GM18870 (cell line): ENCODE data around the gene PLA2G4B.

Source experiments
- ATAC-seq: cut with Tn5 transposase; IDR thresholded peaks from one replicate; pipeline ENCODE4 v1.9.1; 2021; ENCODE audit warnings: moderate library complexity; ENCODE audit not compliant: unreplicated experiment

PLA2G4B gene

DNA sequence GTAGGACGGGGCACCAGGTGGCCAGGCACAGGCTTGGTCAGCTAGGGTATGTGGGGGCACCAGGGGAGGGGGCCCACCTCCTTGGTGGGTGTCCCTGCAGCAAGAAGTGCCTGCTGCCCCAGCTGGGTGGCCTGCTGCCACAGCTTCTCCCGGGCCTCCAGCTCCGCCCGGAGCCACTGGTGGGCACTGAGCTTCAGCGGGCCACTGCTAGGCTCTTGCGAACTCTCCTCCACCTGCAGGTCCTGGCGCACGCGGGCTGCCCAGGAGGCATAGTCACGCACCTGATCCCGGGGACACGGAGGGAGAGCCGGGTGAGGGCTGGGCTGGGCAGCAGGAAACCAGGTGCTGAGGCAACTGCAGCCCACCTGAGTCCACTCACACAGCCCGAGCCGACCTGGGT is 29.7 kb downstream of the PLA2G4B start:
- no peak for ATAC-seq

- no peak for ATAC-seq
Observed at GRCh38 chr15:41869770-41870688, 31.4 kb downstream of the PLA2G4B start.

- ATAC-seq: no peak
Observed at GRCh38 chr15:41870689-41871081, 32.0 kb downstream of the PLA2G4B start.

GRCh38 chr15:41871175-41871905 is 32.7 kb downstream of the PLA2G4B start:
- ATAC-seq: no peak

DNA sequence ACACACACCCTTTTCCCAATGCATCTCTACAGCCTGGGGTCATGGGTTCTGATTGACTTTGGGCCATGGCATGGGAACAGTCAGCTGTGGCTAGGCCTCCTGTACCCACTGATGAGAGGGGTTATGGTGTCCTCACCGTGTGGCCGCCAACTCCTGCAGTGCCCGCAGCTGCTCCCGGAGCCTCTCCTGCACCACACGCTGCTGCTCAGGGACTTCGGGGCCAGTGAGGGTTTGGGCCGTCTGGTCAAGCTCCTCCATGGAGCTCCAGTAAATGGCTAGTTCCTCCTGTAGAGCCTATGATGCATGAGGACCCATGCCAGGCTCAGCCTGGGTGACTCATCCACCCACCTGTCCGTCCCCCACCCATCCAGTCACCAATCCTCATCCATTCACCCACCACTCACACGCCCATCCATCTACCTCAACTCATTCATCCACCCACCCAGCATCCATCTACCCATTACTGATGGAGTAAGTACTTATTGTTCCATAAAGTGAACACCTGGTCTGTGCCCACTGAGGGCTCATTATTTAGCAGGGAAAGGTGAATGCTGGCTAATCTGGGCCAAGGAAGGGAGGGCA is 33.6 kb downstream of the PLA2G4B start:
- no peak for ATAC-seq

- ATAC-seq: no peak
Observed at GRCh38 chr15:41873711-41874110, 35.1 kb downstream of the PLA2G4B start.

DNA sequence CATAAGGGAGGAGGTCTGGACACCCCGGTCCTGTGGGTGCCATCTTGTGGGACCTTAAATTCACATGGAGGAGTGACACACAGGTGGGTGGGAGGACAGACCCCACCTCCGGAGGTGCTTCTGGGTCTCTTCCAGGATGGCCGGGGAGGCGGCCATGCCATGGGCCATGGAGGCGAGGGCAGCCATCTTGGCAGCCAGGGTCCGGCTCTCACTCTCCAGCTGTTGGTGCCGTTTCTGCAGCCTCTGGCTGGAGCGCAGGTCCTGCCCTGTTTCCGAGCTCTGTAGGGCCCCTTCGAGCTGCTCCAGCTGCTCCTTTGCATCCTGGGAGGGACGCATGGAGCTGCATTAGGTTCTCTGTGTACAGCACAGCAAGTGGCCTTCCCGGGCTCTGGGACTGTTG is 36.1 kb downstream of the PLA2G4B start:
- ATAC-seq: no peak

DNA sequence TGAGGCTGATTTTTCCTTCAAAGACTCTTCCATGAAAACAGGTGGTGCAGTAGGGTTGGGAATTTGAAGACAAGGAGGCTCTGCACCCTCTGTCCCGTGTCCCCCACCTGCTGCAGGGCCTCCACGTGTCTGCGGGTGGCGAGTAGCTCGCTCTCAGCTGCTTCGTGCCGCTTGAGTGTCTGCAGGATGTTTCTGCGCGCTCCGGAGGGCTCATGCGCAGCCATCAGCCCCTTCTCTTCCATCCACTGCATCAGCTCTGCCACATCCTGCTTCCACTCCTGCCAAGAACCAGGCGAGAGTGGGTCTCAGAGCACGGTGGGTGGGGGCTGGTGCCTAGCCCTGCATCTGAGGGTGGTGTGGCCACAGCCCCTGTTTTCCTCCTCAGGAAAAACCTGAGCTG is 37.4 kb downstream of the PLA2G4B start:
- no peak for ATAC-seq

- ATAC-seq: no peak
Observed at GRCh38 chr15:41876689-41877088, 38.0 kb downstream of the PLA2G4B start.

- ATAC-seq: no peak
Observed at GRCh38 chr15:41877631-41878354, 39.1 kb downstream of the PLA2G4B start.

GRCh38 chr15:41878355-41878699 is 39.7 kb downstream of the PLA2G4B start:
- ATAC-seq: no peak

DNA sequence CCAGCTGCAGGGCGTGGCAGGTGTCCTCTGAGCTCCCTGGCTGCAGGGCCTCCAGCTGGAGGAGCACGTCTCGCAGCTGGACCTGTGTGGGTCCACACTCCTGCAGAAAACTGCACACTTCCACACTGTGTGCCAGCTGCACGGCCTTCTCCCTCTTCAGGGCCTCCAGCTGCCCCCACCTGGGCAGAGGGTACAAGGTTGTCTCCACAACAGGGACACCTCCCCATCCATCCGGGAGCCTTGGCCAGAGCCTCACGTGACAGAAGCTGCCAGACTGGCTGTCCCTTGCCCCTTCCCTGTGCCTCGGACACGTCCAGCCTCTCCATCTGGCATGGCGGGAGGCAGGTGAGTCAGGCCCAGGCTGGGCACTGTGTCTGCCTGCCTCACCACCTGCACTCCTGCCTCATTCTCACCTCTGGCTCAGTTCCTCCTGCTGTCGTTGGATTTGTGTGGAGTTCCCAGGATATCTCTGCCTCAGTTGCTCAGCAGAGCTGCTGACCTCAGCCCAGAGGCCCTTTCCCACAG is 40.7 kb downstream of the PLA2G4B start:
- no peak for ATAC-seq

- no peak for ATAC-seq
Observed at GRCh38 chr15:41880156-41880877, 41.7 kb downstream of the PLA2G4B start.

DNA sequence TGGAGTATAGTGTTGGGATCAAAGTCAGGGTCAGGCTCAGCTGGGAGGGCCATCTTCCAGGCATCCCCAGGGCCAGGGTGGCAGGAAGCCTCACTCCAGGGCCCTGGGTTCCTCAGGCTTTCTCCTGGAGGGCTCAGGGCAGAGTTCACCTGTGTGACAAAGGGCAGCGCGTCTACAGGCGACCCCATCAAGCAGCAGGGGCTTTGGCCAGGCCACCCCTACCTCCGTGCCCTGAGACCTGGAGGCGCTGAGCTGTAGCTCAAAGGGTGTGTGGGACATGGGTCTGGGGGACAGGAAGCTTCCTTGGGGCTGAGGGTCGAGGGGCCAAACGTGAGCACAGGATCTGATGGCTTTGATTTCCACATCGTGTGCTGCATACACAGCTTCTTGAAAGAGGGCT is 42.4 kb downstream of the PLA2G4B start:
- ATAC-seq: no peak

DNA sequence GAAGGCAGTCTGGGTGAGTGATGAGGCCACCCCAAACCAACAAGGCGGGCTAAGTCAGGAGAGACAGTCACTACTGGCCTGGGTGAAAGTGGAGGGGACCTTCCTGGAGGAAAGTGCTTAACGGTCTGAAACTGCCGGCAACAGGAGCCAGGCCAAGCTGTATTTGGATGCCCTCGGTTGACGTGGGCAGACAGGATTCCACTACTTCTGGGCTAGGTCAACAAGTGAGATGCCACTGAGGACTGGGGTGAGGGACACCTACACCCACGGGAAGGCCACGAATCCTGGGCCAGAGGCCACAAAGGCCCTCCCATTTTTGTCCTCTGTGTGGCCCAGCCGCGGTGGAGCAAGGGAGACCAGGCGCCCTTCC is 42.9 kb downstream of the PLA2G4B start:
- no peak for ATAC-seq

DNA sequence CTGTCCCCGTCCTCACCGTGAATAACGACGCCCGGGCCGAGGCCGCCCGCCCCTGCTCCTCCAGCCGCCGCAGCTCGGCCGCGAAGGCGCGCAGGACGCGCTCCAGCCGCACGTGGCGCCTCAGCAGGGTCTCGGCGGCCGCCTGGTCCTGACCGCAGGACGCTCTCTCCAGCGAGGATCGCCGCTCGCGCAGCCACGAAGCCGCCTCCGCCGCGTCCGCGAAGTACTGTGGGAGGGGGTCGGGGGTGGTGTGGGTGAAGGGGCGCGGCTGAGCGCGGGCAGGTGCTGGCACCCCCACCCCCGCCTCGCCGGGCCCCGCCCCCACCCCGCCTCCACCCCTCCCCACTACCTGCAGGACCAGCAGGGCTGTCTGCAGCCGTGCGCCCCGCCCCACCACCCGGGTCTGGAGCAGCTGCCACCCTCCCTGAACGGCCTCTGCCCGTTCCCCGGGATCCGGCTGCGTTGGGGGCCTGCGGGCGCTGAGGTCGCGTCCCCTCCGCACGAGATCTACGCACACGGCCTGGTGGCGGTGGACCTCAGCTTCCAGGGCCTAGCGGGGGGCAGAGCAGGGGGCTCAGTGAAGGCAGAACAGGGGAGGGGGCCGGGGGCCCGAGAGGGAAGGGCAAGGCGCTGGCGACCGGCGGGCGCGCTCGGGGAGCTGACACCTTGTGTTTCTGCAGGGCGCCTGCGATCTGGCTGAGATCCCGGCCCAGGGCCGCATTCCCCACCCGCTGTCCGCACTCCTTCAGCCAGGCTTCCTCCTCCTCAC is 43.5 kb downstream of the PLA2G4B start:
- no peak for ATAC-seq

DNA sequence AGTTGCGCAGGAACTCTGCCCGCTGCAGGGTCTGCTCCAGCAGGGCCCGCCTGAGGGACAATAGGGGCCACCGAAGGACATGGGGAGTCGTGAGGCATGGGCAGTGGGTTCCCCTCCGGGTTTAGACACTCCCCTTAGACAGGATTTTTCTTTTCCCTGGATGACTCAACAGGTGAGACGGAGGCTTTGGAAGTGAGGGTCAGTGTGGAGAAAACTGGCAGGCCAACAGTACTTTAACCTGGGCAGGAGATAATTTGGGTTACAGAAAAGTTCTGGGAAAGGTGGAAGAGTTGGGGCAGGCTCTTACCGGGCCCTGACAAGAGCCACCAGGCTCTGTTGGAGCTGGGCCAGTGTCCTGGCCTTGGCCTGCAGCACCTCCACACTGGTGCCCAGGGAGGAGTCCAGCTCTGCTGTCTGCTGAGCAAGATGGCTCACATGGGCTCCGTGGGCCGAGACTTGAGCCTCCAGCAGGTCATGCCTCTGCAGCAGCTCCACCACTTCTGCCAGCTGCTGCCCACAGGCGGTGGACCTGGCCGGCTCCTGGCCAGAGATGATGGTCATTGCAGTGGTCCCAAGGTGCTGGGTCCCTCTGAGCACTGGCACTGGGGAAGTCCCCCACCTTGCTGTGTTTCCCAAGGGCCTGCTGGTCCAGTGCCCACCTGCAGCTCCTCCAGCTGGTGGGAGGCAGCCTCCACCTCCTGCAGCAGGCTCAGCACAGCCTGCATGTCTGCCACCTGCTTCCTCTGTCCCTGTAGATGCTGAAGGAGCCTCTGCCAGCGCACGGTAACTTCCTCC is 44.2 kb downstream of the PLA2G4B start:
- no peak for ATAC-seq

DNA sequence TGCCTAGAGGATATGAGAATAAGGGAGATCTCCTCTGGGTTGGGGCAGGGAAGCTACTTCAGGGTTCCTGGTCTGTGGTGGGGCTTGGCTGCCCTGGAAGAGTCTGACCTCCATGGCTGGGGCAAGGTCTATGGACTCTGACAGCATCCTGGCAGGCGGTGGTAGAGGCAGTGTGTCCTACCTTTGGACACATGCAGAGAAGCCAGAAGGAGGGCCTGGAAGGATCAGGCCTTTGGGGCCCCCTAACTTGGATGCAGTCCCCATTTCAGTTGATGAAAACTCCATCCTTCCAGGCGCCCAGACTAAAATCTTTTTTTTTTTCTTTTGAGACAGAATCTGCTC is 44.8 kb downstream of the PLA2G4B start:
- ATAC-seq: no peak

- ATAC-seq: no peak
Observed at GRCh38 chr15:41884458-41884857, 45.8 kb downstream of the PLA2G4B start.
